Cardiac septum (tissue), 1 donor: ENCODE results near the gene CEBPE. TPM values are rescaled to one million over a fixed set of nuclear protein-coding genes. Genes with fewer than 3 reads are reported as not detected.

Experiments used
- DNase-seq: peaks from one replicate; pipeline ENCODE4 v3.0.0-alpha.2; 2020; ENCODE audit warnings: low spot score
- intact Hi-C: fragments of 100-400 bp; cut with DNase I; formaldehyde crosslinking; loops from one replicate; pipeline ENCODE4 v1.14.0; 2022
- long read RNA-seq: library from polyadenylated mRNA; unstranded; transcript quantifications from one replicate; pipeline ENCODE4 v2.0.0, GENCODE V29; 2021
- total RNA-seq: library from RNA; stranded (reverse); fragmentation: NEBNext Ultra II Directional; extraction: Animal tissue kit (Norgen Biotek cat#: 25700); gene quantifications from one replicate; pipeline ENCODE4 v1.2.1, GENCODE V29; 2021
- donor health status: DM: no; HTN: no; CAD: no.

The CEBPE gene
- total RNA-seq = not detected
- long read RNA-seq = 0 reads

DNA sequence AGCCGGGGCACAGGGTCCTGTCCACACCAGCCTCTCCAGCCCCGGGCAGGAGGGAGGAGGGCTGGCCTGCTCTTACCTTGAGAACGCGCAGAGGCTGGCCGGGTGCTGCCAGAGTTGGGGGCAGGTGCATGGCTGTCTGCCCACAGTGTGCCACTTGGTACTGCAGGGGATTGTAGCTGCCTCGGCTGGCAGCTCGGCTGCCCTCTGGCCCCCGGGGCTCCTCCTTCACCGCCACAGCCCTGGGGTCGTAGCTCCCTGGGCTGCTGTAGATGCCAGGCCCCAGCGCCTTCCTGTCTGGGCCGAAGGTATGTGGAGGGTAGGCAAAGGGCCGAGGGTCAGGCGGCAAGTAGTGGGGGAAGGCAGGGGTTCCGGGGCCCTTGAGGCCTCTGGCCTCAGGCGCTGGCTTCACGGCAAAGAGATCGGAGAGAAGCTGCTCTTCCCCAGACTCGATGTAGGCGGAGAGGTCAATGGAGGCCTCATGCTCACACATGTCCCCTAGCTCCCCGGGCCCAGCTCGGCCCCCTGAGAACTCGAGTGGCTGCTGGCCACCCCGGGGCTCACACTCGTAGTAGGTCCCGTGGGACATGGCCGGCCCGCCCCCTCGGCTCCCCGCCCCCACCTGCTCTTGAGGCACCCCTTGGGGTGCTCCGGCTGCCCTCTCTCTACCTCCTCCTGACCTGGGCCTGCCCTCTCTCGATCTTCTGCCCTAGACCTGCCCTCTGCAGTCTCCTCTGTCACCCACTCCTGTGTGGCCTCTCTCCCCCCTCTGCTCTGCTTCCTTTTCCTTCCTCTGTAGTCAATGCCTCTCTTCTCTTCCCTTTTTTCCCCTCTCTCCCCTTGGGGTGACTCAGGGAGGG is at the start of gene CEBPE:
CEBPE (minus strand) TSS at position 750 of the 857 bp plus-strand sequence; CDS start at position 586, 164 bp downstream.
- intact Hi-C loops = no loop called here

DNA sequence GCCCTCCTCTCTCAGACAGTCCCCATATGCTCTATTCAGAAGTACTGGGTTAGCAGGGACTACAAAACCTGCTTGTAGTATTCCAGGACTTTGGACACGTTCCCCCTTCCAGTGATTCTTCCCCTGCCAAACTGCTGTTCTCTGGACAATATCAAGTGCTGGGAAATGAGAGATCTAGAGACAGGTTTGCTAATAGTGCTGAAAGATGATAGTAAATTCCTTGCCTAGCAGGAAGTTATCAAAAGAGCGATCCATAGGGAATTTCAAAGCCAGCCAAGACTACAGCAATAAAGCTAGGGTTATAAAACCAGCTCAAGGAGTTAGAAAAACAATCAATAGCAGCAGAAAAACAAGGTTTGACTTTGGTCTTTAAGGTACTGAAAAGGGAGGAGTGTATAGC is 49.2 kb upstream of the CEBPE start:
- DNase-seq = no peak
- intact Hi-C loops = no loop called here

More for the DNA sequence above, at the start of gene CEBPE:
- DNase-seq = no peak

DNA sequence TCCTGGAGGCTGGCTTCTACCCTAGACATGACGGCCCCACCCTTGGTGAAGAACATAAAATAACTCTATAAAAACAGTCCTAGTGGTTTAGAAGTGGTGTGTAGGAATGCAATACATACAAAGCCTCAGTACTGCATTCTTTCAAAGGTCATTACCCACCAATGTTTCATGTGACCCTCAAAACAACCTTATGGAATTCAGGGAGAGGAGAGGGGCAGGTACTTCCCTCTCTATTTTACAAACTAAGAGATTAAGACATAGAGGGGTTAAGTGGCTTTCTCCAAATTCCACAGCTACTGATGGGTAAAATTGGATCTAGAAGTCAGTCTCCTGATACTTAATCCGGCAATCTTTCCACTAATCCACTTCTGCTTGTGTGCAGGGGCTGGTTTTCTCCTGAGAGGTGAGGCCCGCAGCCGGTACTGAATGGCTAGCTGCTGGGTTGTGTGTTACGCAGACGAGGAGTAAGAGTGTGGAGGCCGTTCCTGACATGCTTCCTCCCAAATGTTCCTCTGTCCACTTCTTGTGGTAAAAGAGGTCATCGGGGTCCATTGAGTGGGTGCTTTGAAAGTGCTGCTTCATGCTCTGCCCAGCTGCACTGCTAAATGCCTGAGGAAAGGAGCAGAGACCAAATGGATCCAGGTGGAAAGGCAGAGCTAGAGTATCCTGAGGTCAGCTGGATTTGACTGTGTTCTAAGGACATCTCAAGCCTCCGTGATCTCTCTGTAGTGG is 48.2 kb upstream of the CEBPE start:
- intact Hi-C loops = no loop called here
- DNase-seq = no peak

GRCh38 chr14:23164949-23165348 is 45.9 kb upstream of the CEBPE start:
- no peak for DNase-seq
- intact Hi-C loops = no loop called here

- DNase-seq = no peak
- intact Hi-C loops = no loop called here
These were observed 45.2 kb upstream of the CEBPE start for GRCh38 chr14:23164250-23164649.

DNA sequence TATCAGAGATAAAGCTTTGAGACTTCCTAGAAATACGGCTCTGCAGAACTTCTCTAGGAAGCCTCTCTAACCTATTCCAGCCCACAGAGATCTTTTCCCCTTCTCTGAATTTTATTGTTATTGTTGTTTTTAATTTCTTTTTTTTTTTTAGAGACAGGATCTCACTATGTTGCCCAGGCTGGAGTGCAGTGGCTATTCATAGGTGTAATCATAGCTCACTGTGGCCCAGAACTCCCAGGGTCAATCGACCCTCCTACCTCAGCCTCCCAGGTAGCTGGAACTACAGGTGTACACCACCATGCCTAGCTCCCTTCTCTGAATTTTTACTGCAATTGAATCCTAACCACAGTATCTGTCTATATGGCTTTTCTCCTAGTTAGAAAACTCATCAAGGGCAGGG is 44.8 kb upstream of the CEBPE start:
- intact Hi-C loops = no loop called here
- DNase-seq = no peak

GRCh38 chr14:23162800-23163199 is 43.7 kb upstream of the CEBPE start:
- intact Hi-C loops = no loop called here
- no peak for DNase-seq

DNA sequence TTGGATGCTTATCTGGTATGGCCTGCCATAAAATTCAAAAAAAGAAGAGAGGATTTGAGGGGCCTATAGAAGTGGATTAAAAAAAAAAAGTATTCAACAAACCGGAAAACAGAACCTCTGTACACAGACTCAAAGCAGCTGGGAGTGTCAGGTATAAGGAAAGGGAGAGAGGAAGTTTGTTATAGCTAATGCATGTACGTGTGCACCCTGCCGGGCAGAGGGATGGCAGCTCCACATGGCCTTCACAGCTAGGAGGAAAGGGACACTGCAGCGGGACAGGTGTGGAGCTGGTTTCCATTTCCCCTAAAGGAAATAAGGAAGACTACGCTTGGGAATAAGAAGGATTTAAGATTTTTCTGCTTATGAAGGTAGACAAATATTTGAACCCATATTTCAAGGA is 43.0 kb upstream of the CEBPE start:
- DNase-seq = no peak
- intact Hi-C loops = no loop called here

DNA sequence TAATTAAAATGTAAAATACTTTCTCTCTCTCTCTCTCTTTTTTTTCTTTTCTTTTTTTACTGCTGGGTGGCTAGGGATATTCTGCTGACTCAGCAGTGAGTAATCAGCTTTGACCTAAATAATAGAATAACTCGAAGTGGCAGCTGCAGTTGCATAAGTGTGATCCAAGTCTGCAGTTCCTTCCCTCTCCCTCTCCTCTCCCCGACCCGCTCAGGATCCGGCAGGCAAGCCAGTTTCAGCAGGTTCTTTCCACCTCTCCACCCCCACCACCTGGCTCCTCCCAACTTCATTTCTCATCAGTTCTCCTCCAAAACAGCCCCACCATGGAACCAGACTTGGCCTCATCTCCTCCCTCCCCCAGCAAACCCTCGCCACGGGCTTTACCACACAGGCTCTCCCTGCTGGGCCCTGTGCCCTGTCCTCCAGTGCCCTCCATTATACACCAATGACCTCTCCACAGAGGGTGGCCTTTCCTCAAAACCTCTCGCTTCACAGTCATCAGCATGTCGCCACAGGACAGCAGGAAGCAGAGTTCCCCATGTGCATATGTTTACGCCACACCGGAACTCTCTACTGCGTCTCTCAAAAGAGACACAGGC is 42.0 kb upstream of the CEBPE start:
- DNase-seq = no peak
- intact Hi-C loops = no loop called here

DNA sequence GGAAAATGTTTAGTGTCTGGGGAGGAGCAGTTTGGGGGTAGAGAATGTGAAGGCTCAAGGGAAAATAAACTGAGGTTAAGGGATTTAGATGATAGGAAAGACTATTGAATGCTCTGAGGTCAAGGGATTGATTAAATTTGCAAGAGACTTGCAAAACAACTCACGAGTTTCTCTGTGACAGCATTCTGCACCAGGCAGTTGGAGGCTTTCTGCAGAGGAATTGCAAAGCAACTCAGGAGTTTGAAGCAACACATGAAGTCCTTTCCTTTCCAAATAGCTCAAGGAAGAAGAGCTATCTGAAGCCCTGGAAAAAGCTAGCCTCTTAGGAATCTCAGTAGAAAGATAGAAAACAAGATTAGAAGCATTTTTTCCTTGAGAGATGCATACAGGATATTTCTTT is 40.5 kb upstream of the CEBPE start:
- intact Hi-C loops = no loop called here
- no peak for DNase-seq

- intact Hi-C loops = no loop called here
- no peak for DNase-seq
These were observed 39.7 kb upstream of the CEBPE start for GRCh38 chr14:23158779-23159178.

DNA sequence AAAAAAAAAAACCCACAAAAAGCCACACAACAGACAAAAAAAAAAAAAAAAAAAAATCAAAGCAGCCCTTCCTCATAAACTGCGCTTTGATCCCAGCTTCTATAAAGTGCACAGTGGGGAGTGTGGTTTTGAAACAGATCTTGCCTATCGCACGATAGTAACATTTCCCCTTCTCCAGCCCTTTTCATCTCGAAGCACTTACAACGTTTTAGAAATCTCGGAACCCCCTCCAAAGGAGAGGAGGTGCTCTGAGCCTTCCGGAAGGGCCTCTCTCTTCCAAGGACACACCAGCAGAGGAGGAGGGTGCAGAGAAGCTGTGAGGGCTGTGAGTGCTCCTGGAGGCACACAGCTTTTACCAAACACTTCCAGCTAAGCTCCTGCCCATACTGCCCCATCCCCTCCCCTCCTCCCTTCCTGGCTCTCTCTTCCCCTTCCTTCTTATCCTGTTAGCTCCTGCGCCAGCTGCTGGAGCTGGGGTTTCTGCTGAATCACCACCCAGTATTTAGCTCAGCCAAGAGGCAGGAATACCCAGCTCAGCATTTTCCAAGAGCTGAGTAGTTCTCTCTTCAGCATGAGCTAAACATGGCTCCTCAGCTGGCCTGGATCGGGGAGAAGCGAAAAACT is 36.0 kb upstream of the CEBPE start:
- intact Hi-C loops = no loop called here
- peak; percentile 85 for DNase-seq

DNA sequence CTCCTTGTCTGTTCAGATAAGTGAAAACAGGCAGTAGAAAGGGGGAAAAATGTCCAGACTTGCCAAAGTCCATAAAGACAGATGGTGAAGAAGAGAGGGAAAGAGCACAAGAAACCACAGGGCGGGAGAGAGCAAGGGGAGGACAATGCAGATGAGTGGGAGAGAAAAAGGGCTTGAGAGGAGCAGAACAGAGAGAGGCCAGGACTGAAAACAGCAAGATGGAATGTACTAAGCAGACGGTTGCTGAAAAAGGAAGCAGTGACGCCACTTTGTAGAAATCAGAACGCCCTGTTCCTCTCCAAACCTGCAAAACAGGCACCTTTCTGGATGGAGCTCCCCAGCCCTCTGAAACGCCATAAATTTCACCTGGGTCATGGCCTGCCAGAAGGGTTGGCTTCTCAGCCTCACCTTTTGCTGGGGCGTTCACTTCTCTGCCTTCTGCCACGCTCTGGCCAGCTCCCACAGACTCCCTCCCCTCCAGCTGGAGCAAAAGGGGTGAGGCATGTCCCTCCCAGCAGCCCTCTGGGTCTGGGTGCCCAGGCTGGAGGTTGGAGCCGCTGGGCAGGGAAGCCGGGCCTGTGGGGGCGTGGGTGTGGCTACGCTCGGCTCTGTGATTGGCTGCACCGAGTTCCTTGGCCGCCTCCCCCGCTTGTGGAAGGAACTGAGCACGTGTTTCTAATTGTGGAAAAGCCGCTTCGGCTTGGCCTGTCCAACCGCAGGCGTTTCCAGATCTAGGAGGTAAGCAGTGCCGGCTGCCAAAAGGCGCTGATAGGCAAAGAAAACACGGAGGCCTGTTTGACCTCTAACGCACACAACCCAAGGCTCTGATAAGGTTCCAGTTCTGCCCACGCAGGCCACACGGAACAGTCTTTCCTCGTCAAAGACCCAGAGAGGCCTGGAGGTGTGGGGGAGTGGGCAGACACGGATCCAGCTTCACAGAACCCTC is 35.1 kb upstream of the CEBPE start:
- DNase-seq = peak; percentile 90
- intact Hi-C loops = no loop called here

- intact Hi-C loops = no loop called here
These were observed 32.3 kb upstream of the CEBPE start for GRCh38 chr14:23151342-23151741.

DNA sequence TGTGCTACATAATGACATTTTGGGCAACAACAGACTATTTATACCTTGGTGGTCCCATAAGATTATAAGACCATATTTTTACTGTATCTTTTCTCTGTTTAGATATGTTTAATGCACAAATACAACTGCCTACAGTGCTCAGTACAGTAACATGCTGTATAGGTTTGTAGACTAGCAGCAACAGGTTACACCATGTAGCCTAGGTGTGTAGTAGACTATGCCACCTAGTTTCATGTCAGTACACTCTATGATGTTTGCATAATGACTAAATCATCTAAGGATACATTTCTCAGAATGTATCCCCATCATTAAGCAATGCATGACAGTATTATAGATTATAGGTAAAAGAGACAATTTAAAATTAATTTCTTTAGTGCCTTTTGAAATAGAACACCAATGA is 30.7 kb upstream of the CEBPE start:
- intact Hi-C loops = no loop called here

More at GRCh38 chr14:23151342-23151741, 32.3 kb upstream of the CEBPE start:
- no peak for DNase-seq

GRCh38 chr14:23148591-23149249 is 29.7 kb upstream of the CEBPE start:
- intact Hi-C loops = no loop called here
- no peak for DNase-seq

More for the DNA sequence above, 30.7 kb upstream of the CEBPE start:
- DNase-seq = no peak

DNA sequence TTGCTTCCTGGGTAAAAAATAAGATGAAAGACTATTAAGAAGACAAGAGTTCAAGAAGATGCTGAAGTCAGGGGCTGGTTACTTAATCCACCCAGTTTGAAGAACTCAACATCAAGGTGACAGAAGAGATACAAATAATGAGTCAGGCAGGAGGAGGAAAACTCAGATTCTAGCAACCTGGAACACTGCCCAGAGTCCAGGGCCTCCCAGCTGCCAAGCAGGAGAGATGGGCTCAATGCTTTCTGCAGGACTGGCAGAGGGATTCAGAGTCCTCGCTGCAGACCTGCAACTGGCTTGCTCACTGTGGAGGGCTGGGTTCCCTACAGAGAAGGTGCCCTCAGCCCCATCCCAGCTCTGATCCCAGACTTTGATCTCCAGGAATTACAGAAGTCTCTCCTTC is 28.6 kb upstream of the CEBPE start:
- no peak for DNase-seq
- intact Hi-C loops = no loop called here

DNA sequence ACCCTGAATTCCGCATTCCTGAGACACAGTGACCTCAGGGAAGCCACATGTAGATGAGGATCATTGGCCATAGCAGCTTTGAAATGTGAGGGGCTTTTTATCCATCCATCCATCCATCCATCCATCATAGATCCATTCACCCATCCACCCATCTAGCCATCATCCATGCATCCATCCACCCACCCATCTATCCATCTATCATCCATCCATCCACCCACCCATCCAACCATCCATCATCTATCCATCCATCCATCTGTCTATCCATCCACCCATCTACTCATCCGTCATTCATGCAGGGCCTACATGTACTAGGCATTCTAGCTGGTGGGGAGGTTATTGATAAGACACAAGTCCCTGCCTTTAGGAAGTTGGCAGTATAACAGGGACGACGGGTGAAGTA is 27.9 kb upstream of the CEBPE start:
- DNase-seq = no peak
- intact Hi-C loops = no loop called here
